ENCODE measurements around the gene TRIM27.
A peak's percentile ranks its signal among the peaks of the same experiment; 100 is the strongest.
"Not testable (repeated sequence)": the region's sequence is repeated elsewhere in the genome, so short reads cannot be mapped to it uniquely, and the experiment has no call there.

The TRIM27 gene

DNA sequence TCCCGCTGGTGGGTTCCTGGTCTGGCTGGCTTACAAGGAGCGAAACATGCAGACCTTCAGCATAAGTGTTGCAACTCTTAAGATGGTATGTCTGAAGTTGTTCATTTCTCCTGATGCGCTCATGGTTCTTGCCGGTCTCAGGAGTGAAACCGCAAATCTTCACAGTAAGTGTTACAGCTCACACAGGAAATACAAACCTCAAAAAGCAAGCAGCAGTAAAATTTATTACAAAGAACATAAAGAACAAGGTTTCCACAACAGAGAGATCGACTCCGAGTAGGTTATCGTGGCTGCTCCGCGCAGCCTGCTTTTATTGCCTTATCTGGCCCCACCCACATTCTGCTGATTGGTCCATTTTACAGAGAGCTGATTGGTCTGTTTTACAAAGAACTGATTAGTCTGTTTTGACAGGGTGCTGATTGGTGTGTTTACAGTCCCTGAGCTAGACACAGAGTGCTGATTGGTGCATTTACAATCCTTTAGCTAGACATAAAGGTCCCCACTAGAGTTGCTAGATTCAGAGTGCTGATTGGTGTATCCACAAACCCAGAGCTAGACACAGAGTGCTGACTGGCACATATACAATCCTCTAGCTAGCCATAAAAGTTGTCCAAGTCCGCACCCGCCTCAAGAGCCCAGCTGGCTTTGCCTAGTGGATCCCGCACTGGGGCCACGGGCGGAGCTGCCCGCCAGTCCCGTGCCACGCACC lies 39.2 kb downstream of the TRIM27 start:
- Histone ChIP-seq H3K9ac (peak overlapping the region; percentile 13; the same call in 1 of the 2 replicates), H3K9me3 (peaks cover 29% of the 10 kb centered on the region), H3K4me3 (peak overlapping the region; percentile 52), H4K20me1 (no peaks in the 10 kb centered on the region), H3K36me3 (no peaks in the 10 kb centered on the region), H3K27ac (no peak overlapping the region), H3K27me3 (no peaks in the 10 kb centered on the region), H3K4me1 (peaks cover 13% of the 10 kb centered on the region), H3K4me2 (peak overlapping the region; percentile 70)
- TF ChIP-seq Cebpa-rat (IDR thresholded peaks at IDR 0.05), result peak; percentile 49

DNA sequence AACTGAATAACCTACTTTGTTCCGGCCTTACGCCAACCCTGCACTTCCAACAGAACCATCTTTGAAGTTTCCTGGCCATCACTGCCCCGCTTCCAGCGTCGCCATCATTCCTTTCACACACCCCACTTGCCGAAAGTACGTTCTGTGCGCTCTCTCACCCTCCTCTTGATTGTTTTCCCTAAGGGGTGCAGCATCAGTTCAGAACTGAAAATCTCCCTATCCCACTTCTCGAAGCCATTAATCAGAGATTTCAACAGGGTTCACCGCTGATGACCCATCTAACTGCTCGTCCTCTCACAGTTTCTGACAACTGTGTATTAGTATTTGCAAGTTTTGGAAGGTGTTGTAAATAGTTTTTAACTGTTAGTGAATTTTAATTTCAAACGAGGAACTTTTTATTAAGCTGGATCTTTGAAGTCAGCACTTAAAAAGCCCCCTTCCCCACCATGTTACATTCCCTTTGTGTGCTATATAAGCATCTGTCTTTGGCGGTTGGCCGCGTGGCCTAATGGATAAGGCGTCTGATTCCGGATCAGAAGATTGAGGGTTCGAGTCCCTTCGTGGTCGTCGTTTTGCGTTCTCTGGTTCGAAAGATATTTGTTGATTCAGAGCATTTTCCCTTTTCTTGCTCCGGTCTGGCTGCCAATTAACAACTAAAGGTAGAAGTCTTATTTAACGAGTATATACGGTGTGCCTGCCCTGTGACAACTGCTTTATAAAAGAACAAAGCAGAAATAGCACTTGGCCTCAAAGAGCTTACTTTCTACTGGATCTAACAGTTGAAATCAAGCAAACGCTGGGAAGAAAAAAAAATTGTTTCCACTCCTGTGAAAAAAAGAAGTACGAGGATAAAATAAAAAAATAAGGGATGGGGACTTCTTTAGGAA lies 42.6 kb downstream of the TRIM27 start:
- Histone ChIP-seq H3K27ac (0 out of 2 replicates have a peak overlapping the region, but pooled peaks have one; percentile 0), H3K27me3 (no peaks in the 10 kb centered on the region), H3K4me1 (peaks cover 44% of the 10 kb centered on the region), H3K9me3 (peaks cover 20% of the 10 kb centered on the region), H4K20me1 (no peaks in the 10 kb centered on the region), H3K4me3 (peak overlapping the region; percentile 57), H3K36me3 (no peaks in the 10 kb centered on the region), H3K4me2 (peak overlapping the region; percentile 50), H3K9ac (peak overlapping the region; percentile 52; the same call in 1 of the 2 replicates)
- no peak for TF ChIP-seq Cebpa-rat (IDR thresholded peaks at IDR 0.05)

DNA sequence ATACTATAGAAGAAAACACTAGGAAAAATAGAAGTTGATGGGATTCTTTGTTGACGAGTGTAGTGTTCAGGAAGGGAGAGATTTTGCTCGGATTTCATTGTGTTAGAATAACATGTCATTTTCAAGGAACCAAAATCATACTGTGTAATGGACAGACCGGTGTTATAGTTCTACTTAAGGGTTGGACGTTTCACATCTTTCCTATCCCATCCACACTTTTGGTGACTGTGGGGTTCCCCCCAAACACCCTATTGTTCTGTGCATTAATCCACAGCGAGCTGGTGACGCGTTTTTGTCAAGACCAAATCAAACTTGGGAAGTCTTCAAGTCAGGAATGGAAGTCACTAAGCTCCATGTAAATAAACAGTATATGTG lies 43.3 kb downstream of the TRIM27 start:
- peaks cover 51% of the 10 kb centered on the region for H3K4me1 ChIP-seq
- no peak for TF ChIP-seq Cebpa-rat (IDR thresholded peaks at IDR 0.05)

DNA sequence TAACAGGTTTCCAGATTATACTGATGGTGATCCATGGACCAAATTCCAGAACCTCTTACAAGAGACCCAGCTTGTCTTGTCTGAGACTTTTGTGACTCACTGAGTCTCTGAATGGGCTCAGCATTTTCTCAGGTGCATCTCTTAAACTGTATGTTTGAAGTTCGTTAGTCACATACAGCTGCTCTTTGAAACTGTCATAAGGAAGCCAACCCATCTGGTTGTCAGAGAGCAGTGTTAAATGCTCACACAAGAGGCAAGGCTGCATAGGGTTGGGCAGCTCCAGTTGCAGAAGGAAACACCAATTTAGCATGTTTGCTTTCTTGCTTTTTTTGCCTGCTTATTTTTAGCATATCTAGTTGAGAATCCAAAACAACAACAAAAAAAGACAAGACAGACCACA lies 47.1 kb downstream of the TRIM27 start:
- Histone ChIP-seq H3K4me2 (peak overlapping the region; percentile 87), H3K36me3 (no peaks in the 10 kb centered on the region), H3K27ac (peak overlapping the region; percentile 80), H3K4me3 (peak overlapping the region; percentile 39; the same call in 1 of the 2 replicates), H3K27me3 (no peaks in the 10 kb centered on the region), H3K9me3 (peaks cover 7% of the 10 kb centered on the region; the same call in 1 of the 2 replicates), H4K20me1 (no peaks in the 10 kb centered on the region), H3K4me1 (peaks cover 55% of the 10 kb centered on the region), H3K9ac (peak overlapping the region; percentile 56)
- no peak for TF ChIP-seq Cebpa-rat (IDR thresholded peaks at IDR 0.05)

More for the DNA sequence above, 43.3 kb downstream of the TRIM27 start:
- H3K27me3 ChIP-seq, result no peaks in the 10 kb centered on the region
- H3K4me3 ChIP-seq, result peak overlapping the region; percentile 57
- 0 out of 2 replicates have a peak overlapping the region, but pooled peaks have one; percentile 0 for H3K27ac ChIP-seq
- H4K20me1 ChIP-seq, result no peaks in the 10 kb centered on the region
- H3K36me3 ChIP-seq, result no peaks in the 10 kb centered on the region
- H3K4me2 ChIP-seq, result peak overlapping the region; percentile 50
- H3K9ac ChIP-seq, result peak overlapping the region; percentile 52; the same call in 1 of the 2 replicates
- H3K9me3 ChIP-seq, result peaks cover 13% of the 10 kb centered on the region

DNA sequence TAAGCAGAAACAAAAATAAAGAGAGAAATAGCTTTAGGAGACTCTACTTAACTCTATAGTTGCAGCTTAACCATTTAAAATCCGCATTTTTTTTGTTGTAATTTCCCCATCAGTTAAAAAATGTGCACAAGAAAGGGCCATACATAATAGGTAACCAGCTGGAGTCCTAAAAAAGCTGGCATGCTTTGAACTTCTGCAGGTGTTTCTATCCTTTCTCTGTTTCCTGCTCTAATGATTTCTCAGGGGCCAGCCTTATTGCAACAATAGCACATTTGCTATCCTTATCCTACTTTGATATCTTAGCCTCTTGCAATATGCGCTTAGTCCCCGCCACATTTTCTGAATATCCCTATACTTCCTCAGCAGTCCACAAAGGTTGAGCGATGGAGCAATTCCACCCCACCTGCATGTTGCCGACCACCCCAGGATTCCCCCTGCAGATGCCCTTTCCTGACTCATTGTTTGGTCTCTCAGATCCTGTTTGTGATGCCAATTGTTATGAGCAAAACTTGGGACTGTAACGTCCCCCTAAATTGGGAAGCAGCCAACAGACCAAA lies 48.5 kb downstream of the TRIM27 start:
- 0 out of 2 replicates have a peak overlapping the region, but pooled peaks have one; percentile 15 for H3K9ac ChIP-seq
- no peak for TF ChIP-seq Cebpa-rat (IDR thresholded peaks at IDR 0.05)
- H3K4me3 ChIP-seq, result no peak overlapping the region
- no peaks in the 10 kb centered on the region for H3K36me3 ChIP-seq
- H3K4me1 ChIP-seq, result peaks cover 55% of the 10 kb centered on the region
- H3K27ac ChIP-seq, result peak overlapping the region; percentile 80
- H3K4me2 ChIP-seq, result peak overlapping the region; percentile 87
- peaks cover 14% of the 10 kb centered on the region; the same call in 1 of the 2 replicates for H3K9me3 ChIP-seq
- H3K27me3 ChIP-seq, result no peaks in the 10 kb centered on the region
- no peaks in the 10 kb centered on the region for H4K20me1 ChIP-seq

DNA sequence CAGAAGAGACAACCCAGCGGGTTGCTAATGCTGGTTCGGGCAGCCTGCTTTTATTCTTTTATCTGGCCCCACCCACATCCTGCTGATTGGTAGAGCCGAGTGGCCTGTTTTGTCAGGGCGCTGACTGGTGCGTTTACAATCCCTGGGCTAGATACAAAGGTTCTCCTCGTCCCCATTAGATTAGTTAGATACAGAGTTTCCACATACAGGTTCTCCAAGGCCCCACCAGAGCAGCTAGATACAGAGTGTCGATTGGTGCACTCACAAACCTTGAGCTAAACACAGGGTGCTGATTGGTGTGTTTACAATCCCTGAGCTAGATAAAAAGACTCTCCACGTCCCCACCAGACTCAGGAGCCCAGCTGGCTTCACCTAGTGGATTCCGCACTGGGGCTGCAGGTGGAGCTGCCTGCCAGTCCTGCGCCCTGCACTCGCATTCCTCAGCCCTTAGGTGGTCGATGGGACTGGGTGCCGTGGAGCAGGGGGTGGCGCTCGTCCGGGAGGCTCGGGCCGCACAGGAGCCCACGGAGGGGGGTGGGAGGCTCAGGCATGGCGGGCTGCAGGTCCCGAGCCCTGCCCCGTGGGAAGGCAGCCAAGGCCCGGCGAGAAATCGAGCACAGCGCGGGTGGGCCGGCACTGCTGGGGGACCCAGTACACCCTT lies 51.5 kb downstream of the TRIM27 start:
- H3K36me3 ChIP-seq, H4K20me1 ChIP-seq, H3K27ac ChIP-seq, H3K9ac ChIP-seq, H3K4me2 ChIP-seq, H3K27me3 ChIP-seq, H3K4me3 ChIP-seq: not testable (repeated sequence)
- H3K4me1 ChIP-seq, result peaks cover 48% of the 10 kb centered on the region
- H3K9me3 ChIP-seq, result peaks cover 11% of the 10 kb centered on the region; the same call in 1 of the 2 replicates

DNA sequence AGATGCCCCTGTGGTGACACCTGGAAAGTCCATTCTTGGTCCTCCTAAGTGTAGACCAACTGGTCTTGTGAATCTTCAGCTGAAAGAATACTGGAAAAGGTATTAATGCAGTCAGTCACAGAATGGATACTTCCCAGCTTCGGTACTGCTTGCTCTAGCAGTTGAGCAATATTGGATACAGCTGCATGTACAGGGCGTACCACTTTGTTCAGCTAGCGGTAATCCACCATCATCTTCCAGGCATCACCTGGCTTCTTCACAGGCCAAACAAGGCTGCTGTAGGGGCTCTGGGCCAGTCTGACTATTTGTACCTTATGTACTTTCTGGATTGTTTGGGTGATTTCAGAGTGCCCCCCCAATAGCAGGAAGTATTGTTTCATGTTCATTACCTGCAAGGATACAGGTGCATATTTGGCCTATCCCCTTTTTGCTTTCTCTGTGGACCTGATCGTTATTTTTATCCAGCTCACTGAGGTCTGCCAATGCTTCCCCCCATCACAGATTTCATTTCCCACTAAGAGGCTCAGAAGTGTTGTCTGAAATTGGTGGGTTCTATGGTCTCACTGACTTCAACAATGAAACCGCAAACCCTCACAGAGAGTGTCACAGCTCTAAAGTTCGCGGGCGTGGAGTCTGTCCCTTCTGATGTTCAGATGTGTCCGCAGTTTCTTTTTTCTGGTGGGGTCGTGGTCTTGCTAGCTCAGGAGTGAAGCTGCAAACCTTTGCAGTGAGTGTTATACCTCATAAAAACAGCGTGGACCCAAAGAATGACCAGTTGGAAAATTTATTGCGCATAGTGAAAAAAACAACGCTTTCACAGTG lies 52.2 kb downstream of the TRIM27 start:
- Histone ChIP-seq H3K9me3 (peaks cover 11% of the 10 kb centered on the region; the same call in 1 of the 2 replicates), H3K4me1 (peaks cover 46% of the 10 kb centered on the region), H3K27me3 (no peaks in the 10 kb centered on the region), H3K4me3 (no peak overlapping the region), H4K20me1 (no peaks in the 10 kb centered on the region), H3K4me2 (no peak overlapping the region), H3K9ac (no peak overlapping the region), H3K36me3 (no peaks in the 10 kb centered on the region), H3K27ac (no peak overlapping the region)
- no peak for TF ChIP-seq Cebpa-rat (IDR thresholded peaks at IDR 0.05)

DNA sequence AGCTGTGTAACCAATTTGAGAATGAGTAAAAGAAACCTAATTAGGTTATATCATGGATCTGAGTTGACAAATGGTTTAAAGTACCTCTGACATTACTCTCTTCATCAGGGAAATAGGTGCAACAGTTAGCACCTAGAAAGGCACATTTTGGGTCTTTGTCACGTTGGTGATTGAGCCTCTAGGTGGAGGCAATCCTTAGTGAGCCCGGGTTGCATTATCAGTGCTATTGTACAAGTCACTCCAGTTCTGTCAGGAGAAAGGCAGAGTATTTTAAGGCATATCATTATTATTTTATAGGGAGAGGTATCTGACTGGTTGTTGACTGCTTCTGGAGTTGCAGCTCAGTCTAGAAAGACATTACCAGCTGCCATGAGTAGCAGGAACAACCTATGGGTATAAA lies 54.9 kb downstream of the TRIM27 start:
- Histone ChIP-seq H3K36me3 (no peaks in the 10 kb centered on the region), H3K27ac (no peak overlapping the region), H3K4me2 (no peak overlapping the region), H3K4me1 (peaks cover 28% of the 10 kb centered on the region), H4K20me1 (no peaks in the 10 kb centered on the region), H3K4me3 (no peak overlapping the region), H3K27me3 (no peaks in the 10 kb centered on the region), H3K9me3 (peaks cover 11% of the 10 kb centered on the region; the same call in 1 of the 2 replicates), H3K9ac (no peak overlapping the region)
- no peak for TF ChIP-seq Cebpa-rat (IDR thresholded peaks at IDR 0.05)
